K562 (cell line): ENCODE measurements around the gene ZNF775. TPM values are rescaled to one million over a fixed set of nuclear protein-coding genes. Genes with fewer than 3 reads are reported as not detected.

Source experiments
- IRF1 ChIP-seq: sonication (generic); formaldehyde crosslinking; IDR thresholded peaks from 2 replicates; pipeline ENCODE4 v1.8.0; 2022; ENCODE audit warnings: missing genetic modification reagents, mild to moderate bottlenecking, borderline replicate concordance
- MGA ChIP-seq: fragments of 450-650 bp; IDR thresholded peaks from 2 replicates; pipeline ENCODE4 v1.6.1; 2016; ENCODE audit warnings: mild to moderate bottlenecking, moderate library complexity
- POLR2G ChIP-seq: fragments of 200-400 bp; formaldehyde crosslinking; IDR thresholded peaks from 2 replicates; pipeline ENCODE4 v1.6.1; 2017; ENCODE audit warnings: low read depth, mild to moderate bottlenecking, antibody characterized with exemption, low read length, moderate library complexity
- polyA plus RNA-seq, 8 experiments: library from polyadenylated mRNA; depleted of rRNA in 4 of 8; stranded (reverse) in 5 of 8; unstranded in 3 of 8; fragments of >200 nt; fragmentation: Nextera tagmentation in 2 of 8; fragmentation: Illumina TruSeq in 1 of 8; extraction: Ambion mirVana in 2 of 8; extraction: Trizol in 1 of 8; gene quantifications; 2 replicates each; pipeline versions ENCODE4 v1.2.1 to v1.2.3, GENCODE V29; 2011 to 2014; ENCODE audit warnings: inconsistent platforms in 1 of 8, missing spikeins in 1 of 8
- total RNA-seq, 7 experiments: library from RNA; depleted of rRNA in 6 of 7; stranded (reverse); fragments of >200 nt in 6 of 7; fragmentation: Illumina TruSeq in 2 of 7; extraction: Trizol in 2 of 7; gene quantifications; 2 replicates each; pipeline versions ENCODE4 v1.2.1 to v1.2.3, GENCODE V29; 2011 to 2021; ENCODE audit warnings: low replicate concordance in 1 of 7
- TF ChIP-seq, protein P1 (sequence below): fragments of 250-450 bp; sonication (Bioruptor Pico); IDR thresholded peaks from 2 replicates; pipeline ENCODE4 v1.4.0; 2020; ENCODE audit warnings: mild to moderate bottlenecking, moderate library complexity, borderline replicate concordance
- TF ChIP-seq, protein P2 (sequence below): sonication (generic); formaldehyde crosslinking; IDR thresholded peaks from 2 replicates; pipeline ENCODE4 v1.8.1; 2023; ENCODE audit warnings: mild to moderate bottlenecking, missing genetic modification reagents
- TF ChIP-seq, protein P3 (sequence below): sonication (generic); formaldehyde crosslinking; IDR thresholded peaks from 2 replicates; pipeline ENCODE4 v1.4.0; 2020; ENCODE audit warnings: mild to moderate bottlenecking, missing genetic modification reagents

ZNF775 gene
- total and polyA plus RNA-seq, 9 of the 15 experiments (the other 6 are each of a cell fraction or from before 2014, with no cell fraction given) = 0.04 to 18.7 (median 4.9) TPM

DNA sequence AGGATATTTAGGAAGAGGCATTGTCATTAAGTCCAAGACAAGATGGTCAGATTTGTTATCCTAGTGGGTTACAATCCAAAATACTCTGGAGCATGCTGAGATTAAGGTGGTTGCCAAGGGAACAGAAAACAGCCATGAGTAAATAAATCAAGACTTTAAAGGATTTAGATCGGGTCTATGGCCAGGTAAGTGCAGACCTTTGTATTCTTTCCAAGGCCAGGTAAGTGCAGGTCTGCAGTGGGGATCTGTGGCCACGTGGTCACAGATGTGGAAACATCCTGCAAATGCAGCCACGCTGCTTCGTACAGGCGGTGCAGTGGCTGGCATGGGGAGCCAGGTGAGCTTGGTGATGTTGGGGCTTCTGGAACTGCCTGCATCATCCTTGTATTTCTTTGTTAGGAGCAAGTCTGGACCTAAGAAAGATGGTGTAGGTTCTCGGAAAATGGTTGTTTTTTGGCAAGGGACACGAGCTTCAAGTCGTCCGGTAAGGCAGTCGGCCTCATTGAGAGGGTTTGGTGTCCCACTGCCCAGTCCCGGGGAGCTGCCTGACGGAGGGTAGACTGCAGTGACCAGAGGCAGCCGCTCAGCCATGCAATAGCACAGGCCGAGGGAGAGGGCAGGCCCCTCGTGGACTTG is 21.8 kb downstream of the ZNF775 start (continued):
- TF ChIP-seq, protein P1, sequence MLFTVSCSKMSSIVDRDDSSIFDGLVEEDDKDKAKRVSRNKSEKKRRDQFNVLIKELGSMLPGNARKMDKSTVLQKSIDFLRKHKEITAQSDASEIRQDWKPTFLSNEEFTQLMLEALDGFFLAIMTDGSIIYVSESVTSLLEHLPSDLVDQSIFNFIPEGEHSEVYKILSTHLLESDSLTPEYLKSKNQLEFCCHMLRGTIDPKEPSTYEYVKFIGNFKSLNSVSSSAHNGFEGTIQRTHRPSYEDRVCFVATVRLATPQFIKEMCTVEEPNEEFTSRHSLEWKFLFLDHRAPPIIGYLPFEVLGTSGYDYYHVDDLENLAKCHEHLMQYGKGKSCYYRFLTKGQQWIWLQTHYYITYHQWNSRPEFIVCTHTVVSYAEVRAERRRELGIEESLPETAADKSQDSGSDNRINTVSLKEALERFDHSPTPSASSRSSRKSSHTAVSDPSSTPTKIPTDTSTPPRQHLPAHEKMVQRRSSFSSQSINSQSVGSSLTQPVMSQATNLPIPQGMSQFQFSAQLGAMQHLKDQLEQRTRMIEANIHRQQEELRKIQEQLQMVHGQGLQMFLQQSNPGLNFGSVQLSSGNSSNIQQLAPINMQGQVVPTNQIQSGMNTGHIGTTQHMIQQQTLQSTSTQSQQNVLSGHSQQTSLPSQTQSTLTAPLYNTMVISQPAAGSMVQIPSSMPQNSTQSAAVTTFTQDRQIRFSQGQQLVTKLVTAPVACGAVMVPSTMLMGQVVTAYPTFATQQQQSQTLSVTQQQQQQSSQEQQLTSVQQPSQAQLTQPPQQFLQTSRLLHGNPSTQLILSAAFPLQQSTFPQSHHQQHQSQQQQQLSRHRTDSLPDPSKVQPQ (CRISPR knock-in tag) = no peak
- TF ChIP-seq POLR2G (peak; percentile 50; the same call in 1 of the 2 replicates), IRF1 (no peak), MGA (0 out of 2 replicates have a peak, but pooled peaks have one; percentile 44)
- TF ChIP-seq, protein P2, sequence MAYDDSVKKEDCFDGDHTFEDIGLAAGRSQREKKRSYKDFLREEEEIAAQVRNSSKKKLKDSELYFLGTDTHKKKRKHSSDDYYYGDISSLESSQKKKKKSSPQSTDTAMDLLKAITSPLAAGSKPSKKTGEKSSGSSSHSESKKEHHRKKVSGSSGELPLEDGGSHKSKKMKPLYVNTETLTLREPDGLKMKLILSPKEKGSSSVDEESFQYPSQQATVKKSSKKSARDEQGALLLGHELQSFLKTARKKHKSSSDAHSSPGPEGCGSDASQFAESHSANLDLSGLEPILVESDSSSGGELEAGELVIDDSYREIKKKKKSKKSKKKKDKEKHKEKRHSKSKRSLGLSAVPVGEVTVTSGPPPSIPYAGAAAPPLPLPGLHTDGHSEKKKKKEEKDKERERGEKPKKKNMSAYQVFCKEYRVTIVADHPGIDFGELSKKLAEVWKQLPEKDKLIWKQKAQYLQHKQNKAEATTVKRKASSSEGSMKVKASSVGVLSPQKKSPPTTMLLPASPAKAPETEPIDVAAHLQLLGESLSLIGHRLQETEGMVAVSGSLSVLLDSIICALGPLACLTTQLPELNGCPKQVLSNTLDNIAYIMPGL (CRISPR knock-in tag) = 0 out of 2 replicates have a peak, but pooled peaks have one; percentile 61
- TF ChIP-seq, protein P3, sequence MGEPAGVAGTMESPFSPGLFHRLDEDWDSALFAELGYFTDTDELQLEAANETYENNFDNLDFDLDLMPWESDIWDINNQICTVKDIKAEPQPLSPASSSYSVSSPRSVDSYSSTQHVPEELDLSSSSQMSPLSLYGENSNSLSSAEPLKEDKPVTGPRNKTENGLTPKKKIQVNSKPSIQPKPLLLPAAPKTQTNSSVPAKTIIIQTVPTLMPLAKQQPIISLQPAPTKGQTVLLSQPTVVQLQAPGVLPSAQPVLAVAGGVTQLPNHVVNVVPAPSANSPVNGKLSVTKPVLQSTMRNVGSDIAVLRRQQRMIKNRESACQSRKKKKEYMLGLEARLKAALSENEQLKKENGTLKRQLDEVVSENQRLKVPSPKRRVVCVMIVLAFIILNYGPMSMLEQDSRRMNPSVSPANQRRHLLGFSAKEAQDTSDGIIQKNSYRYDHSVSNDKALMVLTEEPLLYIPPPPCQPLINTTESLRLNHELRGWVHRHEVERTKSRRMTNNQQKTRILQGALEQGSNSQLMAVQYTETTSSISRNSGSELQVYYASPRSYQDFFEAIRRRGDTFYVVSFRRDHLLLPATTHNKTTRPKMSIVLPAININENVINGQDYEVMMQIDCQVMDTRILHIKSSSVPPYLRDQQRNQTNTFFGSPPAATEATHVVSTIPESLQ (CRISPR knock-in tag) = 0 out of 2 replicates have a peak, but pooled peaks have one; percentile 7
